HEK293 (cell line): ENCODE results near the gene TEX47.

ENCODE experiments used
- CTCF ChIA-PET: fragments of 350-600 bp; formaldehyde crosslinking; extraction: SDS; loops from one replicate; lab custom pipeline; 2021; ENCODE audit warnings: antibody characterized with exemption; lab: Yijun Ruan, JAX
- POLR2A ChIA-PET: fragments of 300-600 bp; formaldehyde crosslinking; extraction: SDS; loops from one replicate; lab custom pipeline; 2020; ENCODE audit warnings: antibody characterized with exemption, inconsistent platforms; lab: Yijun Ruan, JAX
- H3K27ac ChIP-seq: fragments of 200-500 bp; sonication (Bioruptor generic); 2 replicates; pipeline ENCODE4 v1.5.1; 2014; ENCODE audit warnings: low read depth, low read length, control low read depth, inconsistent platforms; ENCODE audit errors: extremely low read depth
- H3K36me3 ChIP-seq, 2 experiments: fragments of 200-500 bp in 1 of 2; sonication (Bioruptor generic) in 1 of 2; 1 replicate in 1 of 2; 2 replicates in 1 of 2; pipeline ENCODE4 v1.5.1; 2014 to 2017; ENCODE audit warnings: inconsistent platforms in 2 of 2, low read length in 2 of 2; ENCODE audit not compliant: control insufficient read depth in 2 of 2, insufficient read depth in 1 of 2
- H3K4me1 ChIP-seq: fragments of 200-500 bp; sonication (Bioruptor generic); 2 replicates; pipeline ENCODE4 v1.5.1; 2014; ENCODE audit warnings: mild to moderate bottlenecking, low read length, inconsistent platforms; ENCODE audit not compliant: control insufficient read depth, insufficient read depth
- H3K4me3 ChIP-seq: 2 replicates; pipeline ENCODE4 v1.5.1; 2011; ENCODE audit warnings: low read depth, mild to moderate bottlenecking, control low read depth, low read length, moderate library complexity
- H3K9me3 ChIP-seq: fragments of 200-500 bp; sonication (Bioruptor generic); 2 replicates; pipeline ENCODE4 v1.5.1; 2014; ENCODE audit warnings: low read depth, low read length, inconsistent platforms; ENCODE audit not compliant: control insufficient read depth, insufficient read depth
- GLI4 ChIP-seq: fragments of 450-650 bp; formaldehyde crosslinking; IDR thresholded peaks from 2 replicates; pipeline ENCODE4 v1.5.1; 2016; ENCODE audit warnings: missing biosample characterization, missing genetic modification characterization
- HOXD13 ChIP-seq: sonication (generic); formaldehyde crosslinking; IDR thresholded peaks from 2 replicates; pipeline ENCODE4 v1.8.0; 2022; ENCODE audit warnings: missing genetic modification reagents, borderline replicate concordance
- IKZF3 ChIP-seq: fragments of 450-650 bp; IDR thresholded peaks from 2 replicates; pipeline ENCODE4 v1.5.0; 2018; ENCODE audit warnings: missing biosample characterization, mild to moderate bottlenecking, missing genetic modification characterization, moderate library complexity
- KLF10 ChIP-seq: fragments of 450-650 bp; IDR thresholded peaks from 2 replicates; pipeline ENCODE4 v1.5.1; 2018; ENCODE audit warnings: missing biosample characterization, mild to moderate bottlenecking, missing genetic modification characterization
- KLF9 ChIP-seq: fragments of 450-650 bp; formaldehyde crosslinking; IDR thresholded peaks from 2 replicates; pipeline ENCODE4 v1.5.1; 2016; ENCODE audit warnings: missing biosample characterization, missing genetic modification characterization, low read depth
- PRDM1 ChIP-seq: fragments of 450-650 bp; formaldehyde crosslinking; IDR thresholded peaks from 2 replicates; pipeline ENCODE4; 2016; ENCODE audit warnings: missing biosample characterization, missing genetic modification characterization
- RBAK ChIP-seq: fragments of 450-650 bp; formaldehyde crosslinking; IDR thresholded peaks from 2 replicates; pipeline ENCODE4 v1.5.1; 2016; ENCODE audit warnings: missing biosample characterization, missing genetic modification characterization
- SCRT2 ChIP-seq: fragments of 450-650 bp; formaldehyde crosslinking; IDR thresholded peaks from 2 replicates; pipeline ENCODE4 v1.5.1; 2016; ENCODE audit warnings: missing biosample characterization, missing genetic modification characterization
- SP7 ChIP-seq: fragments of 450-650 bp; formaldehyde crosslinking; IDR thresholded peaks from 2 replicates; pipeline ENCODE4 v1.5.1; 2016; ENCODE audit warnings: missing biosample characterization, missing genetic modification characterization
- ZEB2 ChIP-seq: fragments of 450-650 bp; formaldehyde crosslinking; IDR thresholded peaks from 2 replicates; pipeline ENCODE4 v1.5.1; 2016; ENCODE audit warnings: missing biosample characterization, missing genetic modification characterization
- ZFHX2 ChIP-seq: fragments of 450-650 bp; formaldehyde crosslinking; conservative IDR thresholded peaks from 2 replicates; pipeline ENCODE4 v1.5.1; 2016; ENCODE audit warnings: missing biosample characterization, missing genetic modification characterization
- ZNF10 ChIP-seq: fragments of 450-650 bp; formaldehyde crosslinking; IDR thresholded peaks from 2 replicates; pipeline ENCODE4 v1.5.1; 2017; ENCODE audit warnings: missing biosample characterization, missing genetic modification characterization
- ZNF138 ChIP-seq: fragments of 450-650 bp; formaldehyde crosslinking; IDR thresholded peaks from 2 replicates; pipeline ENCODE4 v1.5.1; 2016; ENCODE audit warnings: missing biosample characterization, missing genetic modification characterization, borderline replicate concordance
- ZNF184 ChIP-seq: fragments of 450-650 bp; IDR thresholded peaks from 2 replicates; pipeline ENCODE4 v1.5.1; 2018; ENCODE audit warnings: missing biosample characterization, mild to moderate bottlenecking, missing genetic modification characterization
- ZNF223 ChIP-seq: fragments of 450-650 bp; formaldehyde crosslinking; IDR thresholded peaks from 2 replicates; pipeline ENCODE4 v1.5.1; 2016; ENCODE audit warnings: missing biosample characterization, missing genetic modification characterization
- ZNF292 ChIP-seq: fragments of 450-650 bp; formaldehyde crosslinking; IDR thresholded peaks from 2 replicates; pipeline ENCODE4 v1.5.1; 2016; ENCODE audit warnings: low read depth, missing biosample characterization, missing genetic modification characterization, borderline replicate concordance
- ZNF311 ChIP-seq: fragments of 450-650 bp; formaldehyde crosslinking; IDR thresholded peaks from 2 replicates; pipeline ENCODE4 v1.5.1; 2017; ENCODE audit warnings: missing biosample characterization, missing genetic modification characterization, borderline replicate concordance
- ZNF426 ChIP-seq: fragments of 450-650 bp; formaldehyde crosslinking; IDR thresholded peaks from 2 replicates; pipeline ENCODE4 v1.5.1; 2017; ENCODE audit warnings: missing biosample characterization, missing genetic modification characterization, mild to moderate bottlenecking, inconsistent platforms, moderate library complexity
- ZNF558 ChIP-seq: fragments of 450-650 bp; formaldehyde crosslinking; IDR thresholded peaks from 2 replicates; pipeline ENCODE4 v1.5.1; 2016; ENCODE audit warnings: missing biosample characterization, missing genetic modification characterization
- ZNF585B ChIP-seq: fragments of 450-650 bp; formaldehyde crosslinking; IDR thresholded peaks from 2 replicates; pipeline ENCODE4 v1.5.1; 2016; ENCODE audit warnings: missing biosample characterization, missing genetic modification characterization
- ZNF596 ChIP-seq: fragments of 450-650 bp; IDR thresholded peaks from 2 replicates; pipeline ENCODE4 v1.5.0; 2018; ENCODE audit warnings: missing biosample characterization, mild to moderate bottlenecking, missing genetic modification characterization, moderate library complexity
- ZNF658 ChIP-seq: fragments of 450-650 bp; formaldehyde crosslinking; IDR thresholded peaks from 2 replicates; pipeline ENCODE4; 2016; ENCODE audit warnings: missing biosample characterization, missing genetic modification characterization
- ZNF677 ChIP-seq: fragments of 450-650 bp; IDR thresholded peaks from 2 replicates; pipeline ENCODE4 v1.5.0; 2018; ENCODE audit warnings: missing biosample characterization, mild to moderate bottlenecking, missing genetic modification characterization, moderate library complexity
- ZXDB ChIP-seq: fragments of 450-650 bp; formaldehyde crosslinking; IDR thresholded peaks from 2 replicates; pipeline ENCODE4 v1.5.1; 2016; ENCODE audit warnings: missing biosample characterization, missing genetic modification characterization
- TF ChIP-seq, protein P1 (sequence below): fragments of 450-650 bp; formaldehyde crosslinking; IDR thresholded peaks from 2 replicates; pipeline ENCODE4 v1.5.1; 2016; ENCODE audit warnings: missing biosample characterization, missing genetic modification characterization
- TF ChIP-seq, protein P2 (sequence below): fragments of 450-650 bp; formaldehyde crosslinking; optimal IDR thresholded peaks from 2 replicates; pipeline ENCODE3; 2016; ENCODE audit warnings: missing biosample characterization, mild to moderate bottlenecking, missing genetic modification characterization
- TF ChIP-seq, protein P3 (sequence below): fragments of 450-650 bp; formaldehyde crosslinking; IDR thresholded peaks from 2 replicates; pipeline ENCODE4 v1.5.1; 2016; ENCODE audit warnings: missing biosample characterization, missing genetic modification characterization
- TF ChIP-seq, protein P4 (sequence below): fragments of 450-650 bp; formaldehyde crosslinking; IDR thresholded peaks from 2 replicates; pipeline ENCODE4 v1.5.1; 2016; ENCODE audit warnings: missing biosample characterization, missing genetic modification characterization

TEX47 gene

DNA sequence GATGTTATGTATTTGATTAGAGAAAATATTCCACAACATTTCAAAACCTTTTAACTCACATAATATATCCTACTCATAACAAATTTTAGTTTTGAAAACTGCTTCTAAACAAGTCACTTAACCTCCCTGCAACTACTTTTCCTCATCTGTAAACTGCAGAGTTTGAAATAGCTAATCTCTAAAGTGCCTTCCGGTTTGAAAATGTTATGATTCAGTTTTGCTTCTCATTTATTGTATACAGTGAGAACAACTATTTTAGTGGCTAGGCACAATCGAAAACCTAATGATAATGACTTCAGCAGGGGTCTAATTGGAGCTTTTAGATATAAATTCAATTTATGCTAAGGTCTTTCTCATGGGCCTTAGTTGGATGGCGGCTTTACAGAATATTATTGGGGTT, 30.7 kb upstream of the TEX47 start:
- Histone ChIP-seq H3K36me3 (no peaks in the 10 kb centered on the region), H3K9me3 (no peaks in the 10 kb centered on the region), H3K4me3 (no peak overlapping the region), H3K4me1 (no peaks in the 10 kb centered on the region), H3K27ac (no peak overlapping the region)
- POLR2A ChIA-PET = no interaction called here
- TF ChIP-seq ZNF138 (tag by site-specific recombination) (no peak), GLI4 (tag by site-specific recombination) (no peak), PRDM1 (tag by site-specific recombination) (no peak), ZNF426 (tag by site-specific recombination) (no peak), ZNF184 (tag by site-specific recombination) (no peak), ZNF658 (no peak), ZNF10 (tag by site-specific recombination) (no peak), HOXD13 (CRISPR knock-in tag) (no peak), KLF10 (tag by site-specific recombination) (no peak), RBAK (tag by site-specific recombination) (no peak), KLF9 (tag by site-specific recombination) (no peak), ZNF292 (no peak), ZNF311 (tag by site-specific recombination) (no peak), ZNF585B (tag by site-specific recombination) (no peak), SCRT2 (no peak), ZEB2 (tag by site-specific recombination) (no peak)
- TF ChIP-seq, protein P1, sequence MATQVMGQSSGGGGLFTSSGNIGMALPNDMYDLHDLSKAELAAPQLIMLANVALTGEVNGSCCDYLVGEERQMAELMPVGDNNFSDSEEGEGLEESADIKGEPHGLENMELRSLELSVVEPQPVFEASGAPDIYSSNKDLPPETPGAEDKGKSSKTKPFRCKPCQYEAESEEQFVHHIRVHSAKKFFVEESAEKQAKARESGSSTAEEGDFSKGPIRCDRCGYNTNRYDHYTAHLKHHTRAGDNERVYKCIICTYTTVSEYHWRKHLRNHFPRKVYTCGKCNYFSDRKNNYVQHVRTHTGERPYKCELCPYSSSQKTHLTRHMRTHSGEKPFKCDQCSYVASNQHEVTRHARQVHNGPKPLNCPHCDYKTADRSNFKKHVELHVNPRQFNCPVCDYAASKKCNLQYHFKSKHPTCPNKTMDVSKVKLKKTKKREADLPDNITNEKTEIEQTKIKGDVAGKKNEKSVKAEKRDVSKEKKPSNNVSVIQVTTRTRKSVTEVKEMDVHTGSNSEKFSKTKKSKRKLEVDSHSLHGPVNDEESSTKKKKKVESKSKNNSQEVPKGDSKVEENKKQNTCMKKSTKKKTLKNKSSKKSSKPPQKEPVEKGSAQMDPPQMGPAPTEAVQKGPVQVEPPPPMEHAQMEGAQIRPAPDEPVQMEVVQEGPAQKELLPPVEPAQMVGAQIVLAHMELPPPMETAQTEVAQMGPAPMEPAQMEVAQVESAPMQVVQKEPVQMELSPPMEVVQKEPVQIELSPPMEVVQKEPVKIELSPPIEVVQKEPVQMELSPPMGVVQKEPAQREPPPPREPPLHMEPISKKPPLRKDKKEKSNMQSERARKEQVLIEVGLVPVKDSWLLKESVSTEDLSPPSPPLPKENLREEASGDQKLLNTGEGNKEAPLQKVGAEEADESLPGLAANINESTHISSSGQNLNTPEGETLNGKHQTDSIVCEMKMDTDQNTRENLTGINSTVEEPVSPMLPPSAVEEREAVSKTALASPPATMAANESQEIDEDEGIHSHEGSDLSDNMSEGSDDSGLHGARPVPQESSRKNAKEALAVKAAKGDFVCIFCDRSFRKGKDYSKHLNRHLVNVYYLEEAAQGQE (tag by site-specific recombination) = no peak
- TF ChIP-seq, protein P2, sequence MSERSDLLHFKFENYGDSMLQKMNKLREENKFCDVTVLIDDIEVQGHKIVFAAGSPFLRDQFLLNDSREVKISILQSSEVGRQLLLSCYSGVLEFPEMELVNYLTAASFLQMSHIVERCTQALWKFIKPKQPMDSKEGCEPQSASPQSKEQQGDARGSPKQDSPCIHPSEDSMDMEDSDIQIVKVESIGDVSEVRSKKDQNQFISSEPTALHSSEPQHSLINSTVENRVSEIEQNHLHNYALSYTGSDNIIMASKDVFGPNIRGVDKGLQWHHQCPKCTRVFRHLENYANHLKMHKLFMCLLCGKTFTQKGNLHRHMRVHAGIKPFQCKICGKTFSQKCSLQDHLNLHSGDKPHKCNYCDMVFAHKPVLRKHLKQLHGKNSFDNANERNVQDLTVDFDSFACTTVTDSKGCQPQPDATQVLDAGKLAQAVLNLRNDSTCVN (tag by site-specific recombination) = no peak
- CTCF ChIA-PET = interaction anchor here (1.0 kb wide), 1 partner anchor 9 kb away, joined by 4 read pairs; no protein-coding TSS in a partner anchor

DNA sequence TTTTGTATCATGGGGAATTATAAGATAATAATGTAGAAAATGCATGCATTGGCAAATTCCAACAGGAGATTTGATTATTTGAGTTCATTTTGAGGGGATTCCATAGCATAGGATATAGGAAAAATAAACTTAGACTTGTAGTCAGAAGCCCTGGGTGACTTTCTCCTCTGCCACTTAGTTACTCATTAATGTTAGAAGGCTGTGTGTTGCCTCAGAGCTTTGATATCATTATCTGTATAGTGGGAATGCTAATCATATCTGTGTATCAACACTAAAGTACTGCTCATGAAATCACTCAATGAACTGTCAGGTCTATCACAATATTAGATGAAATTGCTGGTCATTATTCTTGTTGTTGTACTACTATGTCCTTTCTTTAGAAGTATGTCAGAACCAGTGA, 23.0 kb upstream of the TEX47 start:
- CTCF ChIA-PET = no interaction called here
- Histone ChIP-seq H3K9me3 (no peaks in the 10 kb centered on the region), H3K4me1 (no peaks in the 10 kb centered on the region)
- TF ChIP-seq ZNF677 (no peak), ZFHX2 (tag by site-specific recombination) (no peak), SCRT2 (no peak), ZNF223 (tag by site-specific recombination) (no peak), KLF10 (tag by site-specific recombination) (no peak), SP7 (tag by site-specific recombination) (no peak), ZNF558 (no peak), IKZF3 (no peak), ZNF10 (tag by site-specific recombination) (no peak), GLI4 (tag by site-specific recombination) (no peak), ZNF596 (tag by site-specific recombination) (no peak), ZXDB (tag by site-specific recombination) (no peak)
- TF ChIP-seq, protein P3, sequence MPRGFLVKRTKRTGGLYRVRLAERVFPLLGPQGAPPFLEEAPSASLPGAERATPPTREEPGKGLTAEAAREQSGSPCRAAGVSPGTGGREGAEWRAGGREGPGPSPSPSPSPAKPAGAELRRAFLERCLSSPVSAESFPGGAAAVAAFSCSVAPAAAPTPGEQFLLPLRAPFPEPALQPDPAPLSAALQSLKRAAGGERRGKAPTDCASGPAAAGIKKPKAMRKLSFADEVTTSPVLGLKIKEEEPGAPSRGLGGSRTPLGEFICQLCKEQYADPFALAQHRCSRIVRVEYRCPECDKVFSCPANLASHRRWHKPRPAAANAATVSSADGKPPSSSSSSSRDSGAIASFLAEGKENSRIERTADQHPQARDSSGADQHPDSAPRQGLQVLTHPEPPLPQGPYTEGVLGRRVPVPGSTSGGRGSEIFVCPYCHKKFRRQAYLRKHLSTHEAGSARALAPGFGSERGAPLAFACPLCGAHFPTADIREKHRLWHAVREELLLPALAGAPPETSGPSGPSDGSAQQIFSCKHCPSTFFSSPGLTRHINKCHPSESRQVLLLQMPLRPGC = no peak
- TF ChIP-seq, protein P4, sequence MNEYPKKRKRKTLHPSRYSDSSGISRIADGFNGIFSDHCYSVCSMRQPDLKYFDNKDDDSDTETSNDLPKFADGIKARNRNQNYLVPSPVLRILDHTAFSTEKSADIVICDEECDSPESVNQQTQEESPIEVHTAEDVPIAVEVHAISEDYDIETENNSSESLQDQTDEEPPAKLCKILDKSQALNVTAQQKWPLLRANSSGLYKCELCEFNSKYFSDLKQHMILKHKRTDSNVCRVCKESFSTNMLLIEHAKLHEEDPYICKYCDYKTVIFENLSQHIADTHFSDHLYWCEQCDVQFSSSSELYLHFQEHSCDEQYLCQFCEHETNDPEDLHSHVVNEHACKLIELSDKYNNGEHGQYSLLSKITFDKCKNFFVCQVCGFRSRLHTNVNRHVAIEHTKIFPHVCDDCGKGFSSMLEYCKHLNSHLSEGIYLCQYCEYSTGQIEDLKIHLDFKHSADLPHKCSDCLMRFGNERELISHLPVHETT (tag by site-specific recombination) = no peak

More for the DNA sequence above, 23.0 kb upstream of the TEX47 start:
- H3K4me3 ChIP-seq = no peak overlapping the region
- no peak overlapping the region for H3K27ac ChIP-seq
- no peaks in the 10 kb centered on the region for H3K36me3 ChIP-seq
- POLR2A ChIA-PET = no interaction called here
